ENCODE results near the gene MNAT1. TPM values are rescaled to one million over a fixed set of nuclear protein-coding genes. Genes with fewer than 3 reads are reported as not detected.

The MNAT1 gene
- total RNA-seq, 2 experiments from 2014 or later: 36.2 to 40.3 TPM

DNA sequence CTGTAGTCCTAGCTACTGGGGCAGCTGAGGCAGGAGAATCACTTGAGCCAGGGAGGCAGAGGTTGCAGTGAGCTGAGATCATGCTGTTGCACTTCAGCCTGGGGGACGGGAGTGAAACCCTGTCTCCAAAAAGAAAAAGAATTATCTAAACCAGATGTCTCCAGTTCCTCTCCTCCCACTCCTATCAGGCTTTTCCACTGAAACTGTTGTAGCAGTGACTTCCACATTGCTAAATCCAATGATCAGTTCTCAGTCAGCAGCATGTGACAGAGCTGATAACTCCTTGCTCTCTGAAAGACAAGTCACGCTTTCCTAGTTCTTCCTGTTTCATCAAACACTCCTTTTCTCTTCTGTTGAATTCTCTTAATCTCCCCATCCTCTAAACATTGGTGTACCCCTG, 255.0 kb downstream of the MNAT1 start:
- H3K27ac Mint-ChIP-seq: no peak overlapping the region
- no peak for DNase-seq
- no peaks in the 10 kb centered on the region for H3K4me1 Mint-ChIP-seq
- ATAC-seq: no peak
- H3K4me3 Mint-ChIP-seq: no peak overlapping the region
- CTCF ChIA-PET: no interaction called here
- no peaks in the 10 kb centered on the region for H3K9me3 Mint-ChIP-seq (ENCODE audit: low read depth)
- peaks cover 16% of the 10 kb centered on the region for H3K36me3 Mint-ChIP-seq (ENCODE audit: low read depth)
- POLR2A ChIA-PET: no interaction called here
- H3K27me3 Mint-ChIP-seq: no peaks in the 10 kb centered on the region
- intact Hi-C loops (cut with DNase I, micrococcal nuclease): no loop called here

DNA sequence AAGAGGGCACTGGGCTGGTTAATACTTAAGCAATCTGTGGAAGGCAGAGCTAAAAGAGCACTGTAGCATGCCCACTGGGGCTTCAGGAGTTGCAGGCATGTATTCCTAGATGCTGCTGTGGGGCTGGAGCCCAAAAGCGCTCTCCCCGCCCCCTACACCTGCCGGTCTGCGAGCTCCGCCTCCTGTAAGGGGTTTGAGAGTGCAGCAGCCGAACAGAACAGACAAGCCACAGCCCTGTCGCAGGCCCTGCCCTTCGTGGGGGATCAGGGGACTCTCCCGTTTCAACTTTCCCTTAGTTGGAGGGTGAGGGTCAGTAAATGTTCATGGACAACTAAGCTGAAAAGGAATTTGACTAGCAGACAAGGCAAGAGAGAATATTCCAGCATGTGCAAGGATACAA, 264.1 kb downstream of the MNAT1 start:
- CTCF ChIA-PET: interaction anchor here (0.6 kb wide), 1 partner anchor 412 kb away, joined by 3 read pairs; no protein-coding TSS in a partner anchor
- POLR2A ChIA-PET: no interaction called here
- H3K36me3 Mint-ChIP-seq (ENCODE audit: low read depth): peaks cover 25% of the 10 kb centered on the region
- intact Hi-C loops (cut with DNase I, micrococcal nuclease): no loop called here
- ATAC-seq (no peak), DNase-seq (no peak)
- no peak overlapping the region for H3K27ac Mint-ChIP-seq
- H3K4me1 Mint-ChIP-seq: no peaks in the 10 kb centered on the region
- H3K4me3 Mint-ChIP-seq: no peak overlapping the region
- H3K9me3 Mint-ChIP-seq (ENCODE audit: low read depth): no peaks in the 10 kb centered on the region
- no peaks in the 10 kb centered on the region for H3K27me3 Mint-ChIP-seq

DNA sequence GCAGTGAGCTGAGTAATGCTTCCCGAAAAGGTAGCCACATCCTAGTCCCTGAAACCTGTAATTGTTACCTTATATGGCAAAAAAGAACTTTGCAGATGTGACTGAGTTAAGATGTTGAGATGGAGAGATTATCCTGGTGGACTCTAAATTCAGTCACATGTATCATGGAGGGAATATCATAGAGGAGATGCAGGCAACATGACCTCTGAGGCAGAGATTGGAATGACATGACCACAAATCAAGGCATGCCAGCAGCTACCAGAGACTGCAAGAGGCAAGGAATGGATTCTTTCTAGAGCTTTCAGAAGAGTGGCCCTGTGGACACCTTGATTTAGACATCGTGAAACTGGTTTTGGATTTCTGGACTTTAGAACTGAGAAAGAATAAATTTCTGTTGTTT, 265.0 kb downstream of the MNAT1 start:
- intact Hi-C loops (cut with DNase I, micrococcal nuclease): no loop called here
- H3K4me3 Mint-ChIP-seq: no peak overlapping the region
- DNase-seq (no peak), ATAC-seq (no peak)
- no peak overlapping the region for H3K27ac Mint-ChIP-seq
- no peaks in the 10 kb centered on the region for H3K27me3 Mint-ChIP-seq
- no peaks in the 10 kb centered on the region for H3K9me3 Mint-ChIP-seq (ENCODE audit: low read depth)
- H3K4me1 Mint-ChIP-seq: no peaks in the 10 kb centered on the region
- POLR2A ChIA-PET: no interaction called here
- H3K36me3 Mint-ChIP-seq (ENCODE audit: low read depth): peaks cover 22% of the 10 kb centered on the region
- CTCF ChIA-PET: no interaction called here

DNA sequence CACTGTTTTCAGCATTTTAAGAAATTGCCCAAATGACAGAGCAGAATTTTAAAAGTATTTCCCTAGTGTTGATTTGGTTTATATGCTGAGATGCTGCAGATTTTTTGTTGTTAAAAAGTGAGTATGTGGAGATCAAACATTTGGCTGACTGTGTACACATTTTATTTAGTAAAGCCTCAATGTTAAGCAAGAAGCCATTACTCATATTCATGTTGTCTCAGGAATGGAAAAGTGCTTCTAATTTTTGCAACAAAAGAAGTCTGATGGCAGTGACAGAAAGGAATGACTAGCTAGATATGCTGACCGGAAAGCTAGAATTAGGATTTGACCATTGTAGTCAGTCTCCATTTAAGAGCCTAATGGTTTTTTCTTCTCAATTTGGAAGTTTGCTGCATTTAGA, 269.0 kb downstream of the MNAT1 start:
- Mint-ChIP-seq H3K27me3 (no peaks in the 10 kb centered on the region), H3K27ac (no peak overlapping the region), H3K4me3 (no peak overlapping the region), H3K4me1 (no peaks in the 10 kb centered on the region), H3K9me3 (ENCODE audit: low read depth) (no peaks in the 10 kb centered on the region), H3K36me3 (ENCODE audit: low read depth) (peaks cover 11% of the 10 kb centered on the region)
- CTCF ChIA-PET: interaction anchor here (0.5 kb wide), 1 partner anchor 439 kb away, joined by 3 read pairs; no protein-coding TSS in a partner anchor
- intact Hi-C loops (cut with DNase I, micrococcal nuclease): no loop called here
- ATAC-seq (no peak), DNase-seq (no peak)
- POLR2A ChIA-PET: no interaction called here

GRCh38 chr14:61019537-61019936, 285.0 kb downstream of the MNAT1 start:
- DNase-seq: no peak
- Mint-ChIP-seq H3K9me3 (ENCODE audit: low read depth) (no peaks in the 10 kb centered on the region), H3K4me1 (no peaks in the 10 kb centered on the region), H3K36me3 (ENCODE audit: low read depth) (no peaks in the 10 kb centered on the region), H3K27me3 (no peaks in the 10 kb centered on the region), H3K4me3 (no peak overlapping the region), H3K27ac (no peak overlapping the region)
- POLR2A ChIA-PET: no interaction called here
- CTCF ChIA-PET: interaction anchor here (1.0 kb wide), 1 partner anchor 395 kb away, joined by 6 read pairs; no protein-coding TSS in a partner anchor
- ATAC-seq: no peak
- intact Hi-C loops (cut with DNase I, micrococcal nuclease): no loop called here

Other genes with a start within 250 kb of the MNAT1 start
- not detected for gene C14orf39, start 248.7 kb upstream of the MNAT1 start, total RNA-seq
- gene SIX6, start 225.6 kb upstream of the MNAT1 start, total RNA-seq: not detected
- gene SIX1, start 85.3 kb upstream of the MNAT1 start, total RNA-seq: not detected
- gene SIX4, start 10.4 kb upstream of the MNAT1 start, total RNA-seq: under 1 TPM in 1 of 2 experiments, not detected in 1; 0.11 TPM
- 10 to 100 TPM; 19.7 to 20.8 TPM for gene TRMT5, start 246.3 kb downstream of the MNAT1 start, total RNA-seq
- gene SLC38A6, start 246.5 kb downstream of the MNAT1 start, total RNA-seq: 1 to 10 TPM; 4.5 to 5.3 TPM

Data from activated CD4-positive, alpha-beta T cell treated with anti-CD3 and anti-CD28 coated beads for 36 hours (primary cell).